Kidney (tissue), 14 donors: ENCODE results near the gene KIF2A. TPM values are rescaled to one million over a fixed set of nuclear protein-coding genes. Genes with fewer than 3 reads are reported as not detected.

Source experiments
- DNase-seq, 5 donors: peaks; one replicate each; pipeline ENCODE4 v3.0.0-alpha.2; 2013 to 2020
- FAIRE-seq: peaks from 2 replicates; lab custom pipeline; 2012; peaks lifted over from hg19 to GRCh38; lab: Jason Lieb, UNC
- H3K27ac ChIP-seq, 2 donors: one replicate each; pipeline ENCODE4 v1.7.0; 2013; ENCODE audit warnings: low read depth in 2 of 2, low read length in 2 of 2, inconsistent platforms in 1 of 2
- H3K27me3 ChIP-seq: one replicate; pipeline ENCODE4 v1.7.1; 2013; ENCODE audit warnings: low read length, inconsistent platforms; ENCODE audit not compliant: control insufficient read depth, insufficient read depth
- H3K36me3 ChIP-seq, 3 donors: one replicate each; pipeline versions ENCODE4 v1.7.0 to v1.7.1; 2013; ENCODE audit warnings: low read length in 3 of 3, control low read depth in 1 of 3, inconsistent platforms in 1 of 3; ENCODE audit not compliant: insufficient read depth in 3 of 3, control insufficient read depth in 2 of 3
- H3K4me1 ChIP-seq, 3 donors: one replicate each; pipeline versions ENCODE4 v1.7.0 to v1.7.1; 2013; ENCODE audit warnings: low read length in 3 of 3, inconsistent platforms in 1 of 3, low read depth in 1 of 3; ENCODE audit not compliant: control insufficient read depth in 2 of 3, insufficient read depth in 2 of 3
- H3K4me3 ChIP-seq, 3 donors: one replicate each; pipeline versions ENCODE4 v1.7.0 to v1.8.1; 2013; ENCODE audit warnings: low read length in 3 of 3, control low read depth in 1 of 3, inconsistent platforms in 1 of 3
- H3K9ac ChIP-seq, 3 donors: one replicate each; pipeline versions ENCODE4 v1.7.0 to v1.7.1; 2013; ENCODE audit warnings: low read length in 3 of 3, control low read depth in 1 of 3, inconsistent platforms in 1 of 3
- H3K9me3 ChIP-seq, 3 donors: one replicate each; pipeline versions ENCODE4 v1.7.0 to v1.7.1; 2013; ENCODE audit warnings: low read length in 3 of 3, control low read depth in 1 of 3, inconsistent platforms in 1 of 3; ENCODE audit not compliant: control insufficient read depth in 2 of 3, insufficient read depth in 1 of 3
- intact Hi-C: fragments of 100-400 bp; cut with DNase I; formaldehyde crosslinking; loops from one replicate; pipeline ENCODE4 v1.11.1; 2022
- polyA plus RNA-seq: library from polyadenylated mRNA; stranded (reverse); fragments of 350-450 nt; fragmentation: Illumina TruSeq; extraction: RNeasy Lipid Tissue Mini Kit (QIAGEN cat#74804); gene quantifications from one replicate; pipeline ENCODE4 v1.2.3, GENCODE V29; 2014; ENCODE audit warnings: low read depth, low replicate concordance; ENCODE audit not compliant: insufficient read depth
- total RNA-seq: library from RNA; stranded (reverse); fragmentation: NEBNext Ultra II Directional; extraction: Animal tissue kit (Norgen Biotek cat#: 25700); gene quantifications from one replicate; pipeline ENCODE4 v1.2.1, GENCODE V29; 2021
- TF ChIP-seq, protein P1 (sequence below): IDR thresholded peaks from 3 replicates; pipeline ENCODE4 v1.5.1; 2012; ENCODE audit warnings: mild to moderate bottlenecking, moderate library complexity, borderline replicate concordance; ENCODE audit not compliant: insufficient read depth; ENCODE audit errors: extremely low read depth
- donor health status: control.
- donor health status: control.
- donor health status: control.
- donor health status: control.
- donor health status: control.
- donor health status: DM: yes; HTN: yes; CAD: no.
- donor health status: Normal renal cell carcinoma (clear cell type).

The KIF2A gene
- total and polyA plus RNA-seq, 2 donors from 2014 or later = 4.6 to 32.4 TPM

DNA sequence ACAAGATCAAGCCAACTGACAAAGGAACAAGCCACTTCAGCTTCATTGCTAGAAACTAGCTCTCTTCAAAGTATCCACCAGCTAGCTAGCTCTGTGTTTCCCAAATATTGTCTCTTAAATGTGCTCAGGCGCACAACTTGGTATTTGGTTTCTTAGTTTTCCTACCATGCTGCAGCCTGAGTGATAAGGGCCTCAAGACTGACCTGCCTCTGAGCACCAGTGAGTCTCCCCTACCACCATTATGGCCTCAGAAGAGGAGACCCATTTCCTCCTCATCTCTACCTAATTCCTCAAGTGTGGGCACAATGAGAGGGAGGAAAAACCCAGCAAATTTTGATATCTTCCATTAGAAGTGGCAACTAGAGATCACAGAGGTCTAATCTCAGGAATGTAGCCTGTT, 34.6 kb upstream of the KIF2A start:
- intact Hi-C loops = no loop called here
- H3K9me3 ChIP-seq = no peaks in the 10 kb centered on the region
- DNase-seq = no peak
- no peaks in the 10 kb centered on the region for H3K36me3 ChIP-seq
- no peaks in the 10 kb centered on the region for H3K4me1 ChIP-seq
- H3K27ac ChIP-seq = no peak overlapping the region
- TF ChIP-seq, protein P1, sequence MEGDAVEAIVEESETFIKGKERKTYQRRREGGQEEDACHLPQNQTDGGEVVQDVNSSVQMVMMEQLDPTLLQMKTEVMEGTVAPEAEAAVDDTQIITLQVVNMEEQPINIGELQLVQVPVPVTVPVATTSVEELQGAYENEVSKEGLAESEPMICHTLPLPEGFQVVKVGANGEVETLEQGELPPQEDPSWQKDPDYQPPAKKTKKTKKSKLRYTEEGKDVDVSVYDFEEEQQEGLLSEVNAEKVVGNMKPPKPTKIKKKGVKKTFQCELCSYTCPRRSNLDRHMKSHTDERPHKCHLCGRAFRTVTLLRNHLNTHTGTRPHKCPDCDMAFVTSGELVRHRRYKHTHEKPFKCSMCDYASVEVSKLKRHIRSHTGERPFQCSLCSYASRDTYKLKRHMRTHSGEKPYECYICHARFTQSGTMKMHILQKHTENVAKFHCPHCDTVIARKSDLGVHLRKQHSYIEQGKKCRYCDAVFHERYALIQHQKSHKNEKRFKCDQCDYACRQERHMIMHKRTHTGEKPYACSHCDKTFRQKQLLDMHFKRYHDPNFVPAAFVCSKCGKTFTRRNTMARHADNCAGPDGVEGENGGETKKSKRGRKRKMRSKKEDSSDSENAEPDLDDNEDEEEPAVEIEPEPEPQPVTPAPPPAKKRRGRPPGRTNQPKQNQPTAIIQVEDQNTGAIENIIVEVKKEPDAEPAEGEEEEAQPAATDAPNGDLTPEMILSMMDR = no peak
- H3K9ac ChIP-seq = no peak overlapping the region
- H3K4me3 ChIP-seq = no peak overlapping the region
- no peaks in the 10 kb centered on the region for H3K27me3 ChIP-seq
- FAIRE-seq = no peak

GRCh38 chr5:62271870-62272269, 34.1 kb upstream of the KIF2A start:
- Histone ChIP-seq H3K27me3 (no peaks in the 10 kb centered on the region), H3K9ac (no peak overlapping the region), H3K4me1 (no peaks in the 10 kb centered on the region), H3K4me3 (no peak overlapping the region), H3K27ac (no peak overlapping the region), H3K36me3 (no peaks in the 10 kb centered on the region), H3K9me3 (no peaks in the 10 kb centered on the region)
- DNase-seq (no peak), FAIRE-seq (no peak)
- TF ChIP-seq, protein P1 = no peak
- intact Hi-C loops = no loop called here

DNA sequence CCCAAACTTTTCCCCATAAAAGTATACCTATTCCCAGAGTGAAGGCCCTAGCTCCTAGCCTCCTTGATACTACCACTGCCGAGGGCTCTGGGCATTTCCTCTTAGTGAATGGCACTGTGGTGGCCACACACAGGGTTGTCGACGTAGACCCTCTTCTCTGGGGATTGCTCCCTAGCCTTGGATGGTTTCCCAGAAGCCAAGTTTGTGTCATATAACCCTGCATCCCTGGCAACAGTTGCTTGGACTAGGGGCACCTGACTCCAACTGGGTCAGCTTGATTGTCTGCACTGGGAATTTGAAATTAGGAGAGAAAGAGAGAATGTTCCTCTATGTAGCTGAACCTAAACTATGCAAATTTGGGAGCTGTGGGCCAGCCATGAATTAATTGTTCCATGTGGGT, 32.3 kb upstream of the KIF2A start:
- Histone ChIP-seq H3K4me1 (no peaks in the 10 kb centered on the region), H3K36me3 (no peaks in the 10 kb centered on the region), H3K9me3 (no peaks in the 10 kb centered on the region), H3K27ac (no peak overlapping the region), H3K4me3 (no peak overlapping the region), H3K27me3 (no peaks in the 10 kb centered on the region), H3K9ac (no peak overlapping the region)
- intact Hi-C loops = no loop called here
- TF ChIP-seq, protein P1 = no peak
- DNase-seq (no peak), FAIRE-seq (no peak)

- TF ChIP-seq, protein P1 = no peak
- intact Hi-C loops = no loop called here
- Histone ChIP-seq H3K27me3 (no peaks in the 10 kb centered on the region), H3K4me1 (no peaks in the 10 kb centered on the region), H3K9ac (no peak overlapping the region), H3K4me3 (no peak overlapping the region), H3K36me3 (no peaks in the 10 kb centered on the region), H3K27ac (no peak overlapping the region), H3K9me3 (no peaks in the 10 kb centered on the region)
- FAIRE-seq (no peak), DNase-seq (no peak)
Measured at GRCh38 chr5:62275581-62275980, 30.4 kb upstream of the KIF2A start.
